GM12864 (cell line): Measurements from ENCODE around the gene FMOD.
A peak's percentile ranks its signal among the peaks of the same experiment; 100 is the strongest.

Experiments
- DNase-seq: peaks from one replicate; pipeline ENCODE4 v3.0.0-alpha.2; 2011; ENCODE audit warnings: low read depth
- H3K4me3 ChIP-seq: 2 replicates; pipeline ENCODE4 v1.5.1; 2011; ENCODE audit warnings: mild to moderate bottlenecking, low read depth, low read length, control low read depth
- TF ChIP-seq, protein P1 (sequence below): IDR thresholded peaks from 2 replicates; pipeline ENCODE4 v1.5.1; 2011; ENCODE audit warnings: low read depth, mild to moderate bottlenecking, moderate library complexity, low read length, control low read depth, inconsistent platforms; ENCODE audit errors: missing control alignments

Gene FMOD

DNA sequence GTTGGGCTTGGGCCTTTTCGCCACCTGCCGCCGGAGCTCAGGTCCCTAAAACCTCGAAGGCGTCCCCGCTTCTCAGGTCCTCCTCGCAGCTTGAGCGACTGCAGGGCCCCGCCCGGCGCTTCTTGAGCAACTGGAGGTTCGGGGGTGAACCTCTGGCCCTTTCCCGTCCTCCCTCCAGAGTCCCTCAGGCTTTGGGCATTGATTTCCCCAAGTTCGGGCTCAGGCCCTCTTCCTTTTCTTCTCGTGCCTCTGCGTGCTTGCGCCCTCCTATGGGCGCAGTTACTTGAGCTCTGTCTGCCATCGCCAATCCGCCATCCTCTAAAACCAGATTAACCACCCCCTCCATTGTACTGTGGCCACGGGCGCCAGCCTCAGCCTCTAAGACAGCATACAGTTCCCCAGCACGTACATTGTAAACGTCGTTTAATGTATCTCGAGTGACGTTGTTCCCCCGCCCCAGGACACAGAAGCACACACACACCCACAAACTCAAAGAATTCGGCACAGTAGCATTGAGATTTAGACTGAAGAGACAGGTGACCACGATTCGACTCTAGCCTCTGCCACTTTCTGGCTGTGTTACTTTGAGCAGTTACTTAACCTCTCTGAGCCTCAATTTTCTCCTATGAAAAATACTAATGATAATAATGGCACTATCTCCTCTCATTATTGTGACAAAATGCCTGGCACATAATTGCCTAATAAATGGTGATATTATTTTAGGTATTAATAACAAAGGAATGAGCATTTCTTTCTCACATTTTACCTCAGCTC, 23.1 kb downstream of the FMOD start:
- no peak for DNase-seq
- H3K4me3 ChIP-seq: peak overlapping the region; percentile 35
- TF ChIP-seq, protein P1, sequence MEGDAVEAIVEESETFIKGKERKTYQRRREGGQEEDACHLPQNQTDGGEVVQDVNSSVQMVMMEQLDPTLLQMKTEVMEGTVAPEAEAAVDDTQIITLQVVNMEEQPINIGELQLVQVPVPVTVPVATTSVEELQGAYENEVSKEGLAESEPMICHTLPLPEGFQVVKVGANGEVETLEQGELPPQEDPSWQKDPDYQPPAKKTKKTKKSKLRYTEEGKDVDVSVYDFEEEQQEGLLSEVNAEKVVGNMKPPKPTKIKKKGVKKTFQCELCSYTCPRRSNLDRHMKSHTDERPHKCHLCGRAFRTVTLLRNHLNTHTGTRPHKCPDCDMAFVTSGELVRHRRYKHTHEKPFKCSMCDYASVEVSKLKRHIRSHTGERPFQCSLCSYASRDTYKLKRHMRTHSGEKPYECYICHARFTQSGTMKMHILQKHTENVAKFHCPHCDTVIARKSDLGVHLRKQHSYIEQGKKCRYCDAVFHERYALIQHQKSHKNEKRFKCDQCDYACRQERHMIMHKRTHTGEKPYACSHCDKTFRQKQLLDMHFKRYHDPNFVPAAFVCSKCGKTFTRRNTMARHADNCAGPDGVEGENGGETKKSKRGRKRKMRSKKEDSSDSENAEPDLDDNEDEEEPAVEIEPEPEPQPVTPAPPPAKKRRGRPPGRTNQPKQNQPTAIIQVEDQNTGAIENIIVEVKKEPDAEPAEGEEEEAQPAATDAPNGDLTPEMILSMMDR: peak; percentile 45

DNA sequence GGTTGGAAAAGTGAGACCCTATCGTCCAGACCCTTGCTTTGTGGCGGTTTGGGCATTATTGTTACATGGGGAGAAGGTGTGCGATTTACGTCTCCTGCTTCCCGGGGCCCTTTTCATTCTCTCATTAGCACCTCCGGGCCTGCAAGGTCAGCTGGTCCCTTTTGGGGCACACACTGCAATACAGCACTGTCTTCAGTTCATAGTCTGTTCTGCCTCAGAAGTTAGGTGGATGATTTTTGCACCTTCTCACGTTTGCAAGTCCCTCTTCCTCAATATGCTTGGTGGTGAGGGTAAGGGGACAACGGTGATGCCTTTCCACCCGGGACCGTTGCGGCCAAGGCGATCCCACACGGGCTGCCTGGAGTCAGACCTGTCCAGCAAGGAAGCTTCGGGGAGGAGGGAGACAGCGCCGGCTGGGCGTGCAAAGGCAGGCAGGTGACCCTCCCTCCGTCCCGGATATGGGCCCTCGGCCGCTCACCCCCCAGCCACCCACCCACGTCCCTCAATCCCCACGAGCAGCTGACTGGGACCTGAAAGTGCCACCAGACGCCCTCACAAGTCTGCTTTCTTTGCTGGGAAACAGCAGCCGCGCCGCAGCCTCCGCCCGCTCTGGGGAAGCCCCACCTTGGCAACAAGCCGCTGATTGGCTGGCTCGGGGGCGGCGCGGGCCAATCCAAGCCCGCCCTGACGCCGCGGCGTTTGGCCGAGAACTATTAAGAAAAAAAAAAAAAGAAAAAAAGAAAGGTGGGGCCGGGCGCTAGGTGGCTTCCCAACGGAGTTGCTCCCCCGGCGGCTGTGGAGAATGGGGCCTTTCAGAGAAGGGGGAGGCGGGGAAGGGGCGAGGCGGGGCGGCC, 23.9 kb downstream of the FMOD start:
- TF ChIP-seq, protein P1: no peak
- DNase-seq: peak; percentile 87

DNA sequence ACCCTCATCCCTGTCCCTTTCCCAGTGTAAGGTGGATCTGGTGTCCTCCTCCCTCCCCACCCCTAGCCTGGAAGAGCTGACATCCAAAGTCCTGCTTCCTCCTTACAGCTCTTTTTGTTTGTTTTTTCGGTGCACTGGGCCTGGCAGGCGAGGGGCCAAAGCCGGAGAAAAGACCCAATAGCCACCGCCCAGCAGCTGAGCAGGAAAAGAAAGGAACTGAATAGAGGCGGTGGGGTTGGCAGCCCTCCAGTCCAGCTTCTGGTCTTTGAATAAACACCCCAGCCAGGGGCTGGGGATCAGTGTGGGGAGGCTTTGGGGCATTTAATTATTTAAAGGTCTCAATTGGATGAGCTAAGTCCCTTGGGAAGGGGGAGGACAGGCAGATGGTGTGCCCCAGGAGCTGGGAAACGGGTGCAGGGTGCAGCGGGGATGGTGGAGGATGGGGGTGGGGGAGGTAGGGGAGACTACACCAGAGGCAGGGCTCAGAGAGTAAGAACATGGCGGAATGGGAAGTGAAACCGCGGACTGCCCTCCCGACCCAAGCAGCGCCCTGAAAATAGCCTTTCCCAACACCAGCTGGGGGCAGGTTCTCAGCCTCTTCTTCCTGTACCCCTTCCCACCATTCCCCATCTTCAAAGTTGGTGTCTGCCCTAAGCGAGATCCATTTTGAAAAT, 25.4 kb downstream of the FMOD start:
- no peak for DNase-seq

More for the DNA sequence above, 23.9 kb downstream of the FMOD start:
- peak overlapping the region; percentile 51 for H3K4me3 ChIP-seq

DNA sequence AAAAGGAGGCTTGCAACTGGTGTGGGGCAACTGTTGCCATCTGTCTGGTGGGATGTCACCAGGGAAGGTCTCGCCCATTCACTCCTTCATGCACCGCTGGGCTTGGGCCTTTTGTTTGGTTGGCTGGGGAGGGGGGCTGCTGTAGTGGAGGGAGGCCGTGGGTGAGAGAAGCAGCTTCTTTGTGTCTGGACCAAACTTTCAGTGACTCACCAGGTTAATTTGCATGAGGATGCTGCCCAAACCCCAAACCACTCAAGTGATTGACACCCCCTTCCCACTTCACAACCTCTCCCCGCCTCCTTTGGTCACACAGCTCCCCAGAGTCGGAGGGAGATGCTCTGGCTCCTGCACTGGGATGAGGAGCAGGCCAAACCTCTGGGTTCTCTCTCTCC, 25.9 kb downstream of the FMOD start:
- peak overlapping the region; percentile 30 for H3K4me3 ChIP-seq
- DNase-seq: peak; percentile 88
- TF ChIP-seq, protein P1: no peak

More for the DNA sequence above, 25.4 kb downstream of the FMOD start:
- peak overlapping the region; percentile 30 for H3K4me3 ChIP-seq
- TF ChIP-seq, protein P1: no peak

DNA sequence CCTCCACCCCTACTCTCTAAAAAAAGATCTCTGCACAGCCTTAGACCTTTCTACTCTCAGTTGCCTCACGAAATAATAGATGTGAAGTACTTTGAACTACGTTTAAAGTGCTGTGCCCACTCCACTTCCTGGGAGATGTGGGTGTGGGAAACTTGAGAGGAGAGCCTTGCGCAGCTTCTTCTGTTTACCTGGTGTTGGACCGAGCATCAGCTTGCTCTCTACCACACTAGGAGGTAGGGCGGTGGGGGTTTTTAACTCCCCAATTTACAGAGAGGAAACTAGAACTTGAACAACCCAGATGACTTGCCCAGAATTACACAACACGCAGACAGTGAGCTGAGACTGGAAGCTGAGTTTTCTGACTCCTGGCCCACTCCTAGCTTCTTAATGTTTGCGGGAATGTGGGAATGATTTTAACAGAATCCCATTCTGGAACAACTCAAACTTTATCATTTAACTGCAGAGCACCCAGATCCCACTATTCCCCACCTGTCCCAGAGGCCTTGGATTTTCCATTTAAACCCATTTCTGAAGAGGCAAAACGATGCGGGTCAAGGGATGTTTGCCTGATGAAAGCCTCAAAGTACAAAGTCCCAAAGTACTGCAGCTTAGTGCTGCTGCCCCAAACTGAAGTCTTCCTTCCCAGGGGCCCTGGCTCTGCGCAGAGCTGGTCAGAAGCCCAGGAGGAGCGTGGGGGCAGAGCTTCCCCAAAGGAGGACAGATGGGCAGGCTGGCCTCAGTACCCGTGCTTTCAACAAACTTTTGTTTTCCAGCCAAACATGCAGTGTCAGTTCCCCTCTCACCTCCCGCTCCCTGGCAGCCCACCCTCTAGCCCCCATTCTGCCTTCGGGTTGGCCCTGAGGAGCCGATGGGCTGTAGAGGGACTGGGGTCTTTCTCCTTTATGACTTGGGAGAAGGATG, 26.6 kb downstream of the FMOD start:
- DNase-seq: no peak
- TF ChIP-seq, protein P1: no peak
- H3K4me3 ChIP-seq: no peak overlapping the region; the same call in 1 of the 2 replicates

DNA sequence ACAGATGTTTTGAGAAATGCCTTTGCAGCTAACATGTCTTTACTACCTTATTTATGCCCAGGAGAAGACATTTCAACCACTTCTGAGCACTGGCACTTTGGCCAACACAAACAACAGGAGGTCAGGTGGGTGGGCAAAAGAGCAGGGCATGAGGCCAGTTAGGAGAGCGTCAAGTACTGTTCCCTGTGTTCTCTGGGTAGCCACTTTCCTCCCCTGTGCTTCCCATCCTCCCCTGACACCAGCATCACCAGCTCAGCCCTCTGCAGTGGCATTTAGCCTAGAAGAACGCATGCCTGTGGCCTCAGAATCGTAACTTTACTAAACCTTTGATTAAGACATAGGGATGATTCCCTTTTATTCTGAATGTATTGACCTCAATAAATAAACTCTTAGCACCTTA, 27.3 kb downstream of the FMOD start:
- TF ChIP-seq, protein P1: no peak
- no peak for DNase-seq
- no peak overlapping the region for H3K4me3 ChIP-seq
